ENCODE results near the gene CEP192. TPM values are rescaled to one million over a fixed set of nuclear protein-coding genes. Genes with fewer than 3 reads are reported as not detected.
A peak's percentile ranks its signal among the peaks of the same experiment; 100 is the strongest.

CEP192 gene
- total RNA-seq, 1 donor from 2014 or later = 17.4 TPM

- DNase-seq (ENCODE audit: low read depth) = no peak
- no peak overlapping the region for H3K4me3 ChIP-seq (ENCODE audit: low read depth, low read length)
- TF ChIP-seq CTCF (conservative IDR thresholded peaks at IDR 0.05; ENCODE audit: low read depth, low read length) = no peak
Measured at GRCh38 chr18:13099113-13099512, 108.0 kb downstream of the CEP192 start.

- no peak for TF ChIP-seq CTCF (conservative IDR thresholded peaks at IDR 0.05; ENCODE audit: low read depth, low read length)
- no peak overlapping the region for H3K4me3 ChIP-seq (ENCODE audit: low read depth, low read length)
- DNase-seq (ENCODE audit: low read depth) = no peak
Measured at GRCh38 chr18:13100942-13101658, 109.9 kb downstream of the CEP192 start.

DNA sequence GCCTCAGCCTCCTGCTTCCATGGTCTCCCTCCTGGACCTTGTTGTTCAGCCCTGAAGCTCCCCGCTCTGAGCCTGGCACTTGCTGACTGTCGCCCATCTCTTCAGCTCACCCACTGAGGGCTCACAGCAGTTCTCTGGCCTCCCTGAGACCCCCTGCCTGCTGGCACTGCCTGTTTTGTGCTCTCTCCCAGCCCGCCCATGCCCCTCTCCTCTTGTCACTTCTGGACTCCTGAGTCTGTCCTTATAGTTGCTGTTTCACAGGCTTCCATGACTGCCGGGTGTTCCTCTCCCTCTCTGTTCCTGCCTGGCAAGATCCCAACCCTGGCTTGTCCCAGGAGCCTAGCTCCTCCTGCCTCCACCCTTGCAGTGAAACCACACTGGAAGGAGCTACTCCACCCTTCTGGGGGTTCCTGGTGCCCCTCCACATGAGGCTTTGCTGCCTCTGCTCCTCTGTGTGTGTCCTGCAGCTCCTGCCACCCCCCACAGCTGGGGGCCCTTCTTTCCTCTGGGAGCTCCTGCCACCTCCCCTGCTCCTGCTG lies 110.6 kb downstream of the CEP192 start:
- no peak for TF ChIP-seq CTCF (conservative IDR thresholded peaks at IDR 0.05; ENCODE audit: low read depth, low read length)
- DNase-seq (ENCODE audit: low read depth) = no peak
- no peak overlapping the region for H3K4me3 ChIP-seq (ENCODE audit: low read depth, low read length)

DNA sequence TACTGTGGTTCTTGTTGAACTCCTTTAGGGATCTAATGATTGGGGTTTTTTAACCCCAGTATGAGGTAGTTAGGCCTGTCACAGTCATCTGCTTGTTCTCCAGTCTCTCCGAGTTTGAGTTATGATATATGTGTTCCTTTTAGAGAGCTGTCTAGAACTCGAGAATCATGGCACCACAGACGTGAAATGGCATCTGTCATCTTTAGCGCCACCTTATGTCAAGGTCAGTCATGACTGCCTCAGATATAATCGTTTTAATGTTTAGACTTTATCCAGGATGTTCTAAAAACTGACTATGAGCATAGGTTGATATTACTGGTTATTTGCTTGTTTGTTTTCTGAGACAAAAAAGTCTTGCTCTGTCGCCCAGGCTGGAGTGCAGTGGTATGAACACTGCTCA lies 112.2 kb downstream of the CEP192 start:
- H3K4me3 ChIP-seq (ENCODE audit: low read depth, low read length) = no peak overlapping the region
- peak; percentile 29 for TF ChIP-seq CTCF (conservative IDR thresholded peaks at IDR 0.05; ENCODE audit: low read depth, low read length)
- no peak for DNase-seq (ENCODE audit: low read depth)

DNA sequence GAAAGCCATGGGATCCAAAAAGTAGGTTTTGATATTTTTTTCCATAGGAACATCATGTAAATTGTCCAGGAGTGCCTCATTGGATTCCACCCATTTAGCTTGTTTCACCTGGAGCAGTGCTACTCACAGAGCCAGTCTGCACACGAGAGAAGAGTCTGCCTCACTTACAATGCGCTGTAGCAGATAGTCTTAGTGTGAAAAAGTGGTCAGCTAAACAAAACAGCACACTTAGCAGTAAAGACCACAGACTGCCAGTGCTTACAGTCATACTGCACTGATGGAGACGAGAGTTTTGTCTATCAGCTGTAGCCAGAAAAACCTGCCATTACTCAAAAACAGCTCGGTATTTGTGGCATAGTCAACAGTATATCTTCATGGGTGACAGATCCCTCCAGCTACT lies 113.9 kb downstream of the CEP192 start:
- H3K4me3 ChIP-seq (ENCODE audit: low read depth, low read length) = no peak overlapping the region
- DNase-seq (ENCODE audit: low read depth) = no peak
- no peak for TF ChIP-seq CTCF (conservative IDR thresholded peaks at IDR 0.05; ENCODE audit: low read depth, low read length)

GRCh38 chr18:13107074-13107473 lies 115.9 kb downstream of the CEP192 start:
- no peak overlapping the region for H3K4me3 ChIP-seq (ENCODE audit: low read depth, low read length)
- TF ChIP-seq CTCF (conservative IDR thresholded peaks at IDR 0.05; ENCODE audit: low read depth, low read length) = no peak
- DNase-seq (ENCODE audit: low read depth) = no peak

DNA sequence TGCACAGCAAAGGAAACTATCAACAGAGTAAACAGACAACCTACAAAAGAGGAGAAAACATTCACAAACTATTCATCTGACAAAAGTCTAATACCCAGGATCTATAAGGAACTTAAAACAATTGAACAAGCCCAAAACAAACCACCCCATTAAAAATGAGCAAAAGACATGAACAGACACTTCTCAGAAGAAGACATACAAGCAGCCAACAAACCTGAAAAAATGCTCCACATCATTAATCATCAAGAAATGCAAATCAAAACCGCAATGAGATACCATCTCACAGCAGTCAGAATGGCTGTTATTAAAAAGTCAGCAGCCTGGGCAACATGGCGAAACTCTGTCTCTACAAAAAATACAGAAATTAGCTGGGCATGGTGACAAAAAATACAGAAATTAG lies 117.2 kb downstream of the CEP192 start:
- no peak overlapping the region for H3K4me3 ChIP-seq (ENCODE audit: low read depth, low read length)
- DNase-seq (ENCODE audit: low read depth) = no peak
- no peak for TF ChIP-seq CTCF (conservative IDR thresholded peaks at IDR 0.05; ENCODE audit: low read depth, low read length)
